Retinal pigment epithelial cell (primary cell): ENCODE measurements around the gene SRRM3.
"Not testable (repeated sequence)": the region's sequence is repeated elsewhere in the genome, so short reads cannot be mapped to it uniquely, and the experiment has no call there.

Source experiments
- DNase-seq: peaks from one replicate; pipeline ENCODE4 v3.0.0-alpha.2; 2010; ENCODE audit warnings: low read depth
- H3K4me3 ChIP-seq: 2 replicates; pipeline ENCODE4 v1.5.1; 2011; ENCODE audit warnings: mild to moderate bottlenecking, low read length, control low read depth, moderate library complexity
- CTCF ChIP-seq: conservative IDR thresholded peaks from 2 replicates; pipeline ENCODE4 v1.5.1; 2011; ENCODE audit warnings: low read depth, low read length, control low read depth, inconsistent platforms

Gene SRRM3

GRCh38 chr7:76282344-76283253, 80.9 kb downstream of the SRRM3 start:
- H3K4me3 ChIP-seq, result peak overlapping the region; percentile 14
- no peak for TF ChIP-seq CTCF
- DNase-seq, result no peak

- no peak overlapping the region for H3K4me3 ChIP-seq
- DNase-seq, result no peak
- TF ChIP-seq CTCF, result no peak
These were observed 81.8 kb downstream of the SRRM3 start for GRCh38 chr7:76283254-76284159.

DNA sequence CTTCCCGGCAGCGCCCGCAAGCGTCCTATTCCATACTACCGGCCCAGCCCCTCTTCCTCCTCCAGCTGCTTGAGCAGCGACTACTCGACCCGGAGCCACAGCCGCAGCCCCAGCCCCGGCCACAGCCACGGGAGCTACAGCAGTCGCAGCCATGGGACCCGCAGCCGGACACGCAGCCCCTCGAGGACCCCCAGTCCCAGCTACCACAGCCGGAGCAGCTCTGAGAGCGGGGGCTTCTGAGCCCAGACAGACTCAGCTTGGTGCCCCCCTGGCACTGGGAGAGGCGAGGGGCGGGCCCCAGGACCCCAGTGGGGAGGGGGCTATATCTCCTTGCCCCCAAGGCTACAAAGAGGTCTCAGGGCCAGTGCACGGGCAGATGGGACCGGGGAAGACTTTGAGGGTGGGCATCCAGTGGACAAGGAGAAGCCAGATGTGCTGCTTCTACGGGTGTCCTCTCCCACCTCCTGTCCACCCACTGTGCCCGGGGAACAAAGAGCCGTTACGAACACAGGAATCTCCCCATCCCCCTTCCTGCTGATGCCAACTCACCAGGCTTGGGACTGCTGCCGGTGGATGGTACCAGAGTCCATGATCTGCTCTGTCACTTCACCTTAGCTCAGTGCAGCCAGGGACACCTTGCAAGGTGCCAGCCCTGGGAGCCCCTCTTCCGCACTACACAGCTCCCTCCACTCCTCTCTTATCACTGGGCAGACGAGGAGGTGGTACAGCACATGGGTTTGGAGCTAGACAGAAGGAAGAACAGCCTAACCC, 84.1 kb downstream of the SRRM3 start:
- TF ChIP-seq CTCF, result no peak
- no peak overlapping the region for H3K4me3 ChIP-seq
- no peak for DNase-seq

- no peak for TF ChIP-seq CTCF
- no peak for DNase-seq
- no peak overlapping the region for H3K4me3 ChIP-seq
These were observed 85.2 kb downstream of the SRRM3 start for GRCh38 chr7:76286842-76287403.

GRCh38 chr7:76290847-76291350, 89.2 kb downstream of the SRRM3 start:
- DNase-seq, H3K4me3 ChIP-seq: not testable (repeated sequence)

GRCh38 chr7:76291351-76292212, 89.9 kb downstream of the SRRM3 start:
- no peak overlapping the region for H3K4me3 ChIP-seq
- peak; percentile 96 for TF ChIP-seq CTCF
- peak; percentile 59 for DNase-seq
